H9 (cell line): Measurements from ENCODE around the gene PPARG. TPM values are rescaled to one million over a fixed set of nuclear protein-coding genes. Genes with fewer than 3 reads are reported as not detected.

Source experiments
- DNase-seq: peaks from one replicate; pipeline ENCODE4 v3.0.0-alpha.2; 2017
- H2AFZ ChIP-seq: one replicate; pipeline ENCODE4 v1.6.1; 2013; ENCODE audit warnings: mild to moderate bottlenecking, low read length, control low read depth, moderate library complexity
- H2AK5ac ChIP-seq: 2 replicates; pipeline ENCODE4 v1.6.1; 2013; ENCODE audit warnings: low read length, control low read depth, mixed read lengths; ENCODE audit not compliant: insufficient read length
- H2BK120ac ChIP-seq: one replicate; pipeline ENCODE4 v1.6.1; 2013; ENCODE audit warnings: low read depth, mild to moderate bottlenecking, low read length, control low read depth, inconsistent platforms; ENCODE audit not compliant: poor library complexity, severe bottlenecking
- H2BK12ac ChIP-seq: 2 replicates; pipeline ENCODE4 v1.6.1; 2013; ENCODE audit warnings: low read length, control low read depth, mixed read lengths, low read depth; ENCODE audit not compliant: insufficient read length
- H2BK15ac ChIP-seq: 2 replicates; pipeline ENCODE4 v1.6.1; 2013; ENCODE audit warnings: low read depth, low read length, control low read depth
- H2BK20ac ChIP-seq: one replicate; pipeline ENCODE4 v1.6.1; 2013; ENCODE audit warnings: low read depth, mild to moderate bottlenecking, low read length, control low read depth, inconsistent platforms; ENCODE audit not compliant: poor library complexity, severe bottlenecking
- H2BK5ac ChIP-seq: 2 replicates; pipeline ENCODE4 v1.6.1; 2013; ENCODE audit warnings: low read length, control low read depth, mixed read lengths; ENCODE audit not compliant: insufficient read length
- H3K14ac ChIP-seq: 2 replicates; pipeline ENCODE4 v1.6.1; 2013; ENCODE audit warnings: low read length, control low read depth; ENCODE audit not compliant: insufficient read depth
- H3K18ac ChIP-seq: 2 replicates; pipeline ENCODE4 v1.6.1; 2013; ENCODE audit warnings: low read depth, mild to moderate bottlenecking, mixed read lengths, low read length, control low read depth; ENCODE audit not compliant: insufficient read length
- H3K23ac ChIP-seq: 2 replicates; pipeline ENCODE4 v1.6.1; 2013; ENCODE audit warnings: low read length, control low read depth, mixed read lengths, low read depth; ENCODE audit not compliant: insufficient read length
- H3K23me2 ChIP-seq: 2 replicates; pipeline ENCODE4 v1.6.1; 2013; ENCODE audit warnings: low read depth, mild to moderate bottlenecking, mixed read lengths, low read length, control low read depth; ENCODE audit not compliant: insufficient read length, poor library complexity, severe bottlenecking
- H3K27ac ChIP-seq: 2 replicates; pipeline ENCODE4 v1.5.1; 2013; ENCODE audit warnings: low read length, control low read depth, mixed read lengths, low read depth; ENCODE audit not compliant: insufficient read length
- H3K27me3 ChIP-seq: 2 replicates; pipeline ENCODE4 v1.6.1; 2013; ENCODE audit warnings: low read length, control low read depth, inconsistent platforms; ENCODE audit not compliant: insufficient read depth
- H3K4ac ChIP-seq: 2 replicates; pipeline ENCODE4 v1.6.1; 2013; ENCODE audit warnings: low read depth, mild to moderate bottlenecking, control low read depth, inconsistent platforms, low read length, moderate library complexity
- H3K4me1 ChIP-seq: 2 replicates; pipeline ENCODE4 v1.6.1; 2013; ENCODE audit warnings: low read length, control low read depth, inconsistent platforms; ENCODE audit not compliant: insufficient read depth
- H3K4me2 ChIP-seq: 2 replicates; pipeline ENCODE4 v1.6.1; 2013; ENCODE audit warnings: low read length, control low read depth, mixed read lengths; ENCODE audit not compliant: insufficient read length, insufficient read depth
- H3K56ac ChIP-seq: 2 replicates; pipeline ENCODE4 v1.6.1; 2013; ENCODE audit warnings: low read depth, mild to moderate bottlenecking, mixed read lengths, low read length, control low read depth; ENCODE audit not compliant: insufficient read length
- H3K79me1 ChIP-seq: 2 replicates; pipeline ENCODE4 v1.6.1; 2013; ENCODE audit warnings: low read depth, mild to moderate bottlenecking, moderate library complexity, low read length, control low read depth, inconsistent platforms; ENCODE audit not compliant: insufficient read depth, poor library complexity, severe bottlenecking
- H3K79me2 ChIP-seq: 2 replicates; pipeline ENCODE4 v1.6.1; 2013; ENCODE audit warnings: low read length, control low read depth, inconsistent platforms; ENCODE audit not compliant: insufficient read depth
- H3K9ac ChIP-seq: 2 replicates; pipeline ENCODE4 v1.6.1; 2013; ENCODE audit warnings: low read length, control low read depth, mixed read lengths; ENCODE audit not compliant: insufficient read length; ENCODE audit errors: extremely low read depth
- H3K9me3 ChIP-seq: one replicate; pipeline ENCODE4 v1.6.1; 2013; ENCODE audit warnings: low read depth, low read length, inconsistent platforms; ENCODE audit not compliant: control insufficient read depth
- H3T11ph ChIP-seq: one replicate; pipeline ENCODE4 v1.6.1; 2013; ENCODE audit warnings: mild to moderate bottlenecking, low read length, control low read depth, inconsistent platforms
- H4K20me1 ChIP-seq: one replicate; pipeline ENCODE4 v1.6.1; 2013; ENCODE audit not compliant: control insufficient read depth, insufficient read length, insufficient read depth
- H4K5ac ChIP-seq: 2 replicates; pipeline ENCODE4 v1.6.1; 2013; ENCODE audit warnings: low read depth, mild to moderate bottlenecking, mixed read lengths, low read length, control low read depth; ENCODE audit not compliant: insufficient read length
- H4K8ac ChIP-seq: replicated peaks from 2 replicates; pipeline ENCODE4 v1.6.1; 2013; ENCODE audit warnings: low read length, control low read depth, mixed read lengths, low read depth; ENCODE audit not compliant: insufficient read length
- H4K91ac ChIP-seq: 2 replicates; pipeline ENCODE4 v1.6.1; 2013; ENCODE audit warnings: low read depth, mild to moderate bottlenecking, moderate library complexity, mixed read lengths, low read length, control low read depth; ENCODE audit not compliant: insufficient read length
- H3K27ac Mint-ChIP-seq, 3 experiments: 2 replicates in 2 of 3; 3 replicates in 1 of 3; pipeline ENCODE4 v1.8.0; 2020 to 2021; ENCODE audit warnings: mixed read lengths in 3 of 3, mild to moderate bottlenecking in 1 of 3, moderate library complexity in 1 of 3
- H3K27me3 Mint-ChIP-seq: 2 replicates; pipeline ENCODE4 v1.8.0; 2021; ENCODE audit warnings: low read depth, mild to moderate bottlenecking, moderate library complexity, mixed read lengths
- H3K36me3 Mint-ChIP-seq, 3 experiments: 2 replicates in 2 of 3; 3 replicates in 1 of 3; pipeline ENCODE4 v1.8.0; 2020 to 2021; ENCODE audit warnings: low read depth in 3 of 3, mixed read lengths in 3 of 3; ENCODE audit not compliant: insufficient read depth in 1 of 3
- H3K4me1 Mint-ChIP-seq, 2 experiments: 2 replicates each; pipeline ENCODE4 v1.8.0; 2020; ENCODE audit warnings: mixed read lengths in 2 of 2
- H3K4me3 Mint-ChIP-seq, 2 experiments: 2 replicates in 1 of 2; 3 replicates in 1 of 2; pipeline ENCODE4 v1.8.0; 2020 to 2021; ENCODE audit warnings: mild to moderate bottlenecking in 2 of 2, mixed read lengths in 2 of 2, moderate library complexity in 1 of 2
- H3K9me3 Mint-ChIP-seq, 2 experiments: 2 replicates in 1 of 2; 3 replicates in 1 of 2; pipeline ENCODE4 v1.8.0; 2020; ENCODE audit warnings: mild to moderate bottlenecking in 2 of 2, mixed read lengths in 2 of 2, moderate library complexity in 1 of 2
- WGBS: extraction: QIAGEN DNeasy Blood & Tissue Kit; methylation state at CpG from one replicate; pipeline ENCODE4 v1.1.7; 2013; ENCODE audit warnings: missing lambda C conversion rate, low lambda C conversion rate, mixed read lengths; ENCODE audit not compliant: insufficient read length; ENCODE audit errors: extremely low coverage; 5-methylcytosine and 5-hydroxymethylcytosine counted together
- total RNA-seq: library from RNA; stranded (reverse); gene quantifications from 2 replicates; pipeline ENCODE4 v1.2.1, GENCODE V29; 2021
- TF ChIP-seq, protein P1 (sequence below): fragments of 200-600 bp; sonication (generic); conservative IDR thresholded peaks from 3 replicates; pipeline ENCODE4 v1.8.0; 2021; ENCODE audit warnings: antibody characterized with exemption, mild to moderate bottlenecking

The PPARG gene
- total RNA-seq, 1 experiment from 2014 or later: 0.42 TPM

DNA sequence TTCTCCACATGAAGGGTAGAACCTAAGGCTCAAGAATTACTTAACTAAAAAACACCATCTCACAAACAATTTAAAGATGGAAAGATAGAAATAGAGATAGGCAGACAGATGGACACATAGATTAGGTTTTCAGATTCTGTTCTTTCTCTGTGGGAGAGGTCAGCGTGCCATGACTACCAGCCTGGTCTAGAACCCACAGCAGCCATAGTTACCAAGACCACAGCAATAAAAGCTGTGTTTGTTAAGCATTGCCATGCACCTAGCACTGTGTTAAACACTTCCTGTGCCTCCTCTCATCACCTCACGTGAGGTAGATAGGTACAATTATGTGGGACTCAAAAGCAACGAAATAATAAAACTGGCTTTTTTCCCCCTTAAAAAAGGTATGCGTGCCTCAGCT is 112.3 kb downstream of the PPARG start:
- TF ChIP-seq, protein P1, sequence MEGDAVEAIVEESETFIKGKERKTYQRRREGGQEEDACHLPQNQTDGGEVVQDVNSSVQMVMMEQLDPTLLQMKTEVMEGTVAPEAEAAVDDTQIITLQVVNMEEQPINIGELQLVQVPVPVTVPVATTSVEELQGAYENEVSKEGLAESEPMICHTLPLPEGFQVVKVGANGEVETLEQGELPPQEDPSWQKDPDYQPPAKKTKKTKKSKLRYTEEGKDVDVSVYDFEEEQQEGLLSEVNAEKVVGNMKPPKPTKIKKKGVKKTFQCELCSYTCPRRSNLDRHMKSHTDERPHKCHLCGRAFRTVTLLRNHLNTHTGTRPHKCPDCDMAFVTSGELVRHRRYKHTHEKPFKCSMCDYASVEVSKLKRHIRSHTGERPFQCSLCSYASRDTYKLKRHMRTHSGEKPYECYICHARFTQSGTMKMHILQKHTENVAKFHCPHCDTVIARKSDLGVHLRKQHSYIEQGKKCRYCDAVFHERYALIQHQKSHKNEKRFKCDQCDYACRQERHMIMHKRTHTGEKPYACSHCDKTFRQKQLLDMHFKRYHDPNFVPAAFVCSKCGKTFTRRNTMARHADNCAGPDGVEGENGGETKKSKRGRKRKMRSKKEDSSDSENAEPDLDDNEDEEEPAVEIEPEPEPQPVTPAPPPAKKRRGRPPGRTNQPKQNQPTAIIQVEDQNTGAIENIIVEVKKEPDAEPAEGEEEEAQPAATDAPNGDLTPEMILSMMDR: no peak
- no peaks in the 10 kb centered on the region for H3K9me3 Mint-ChIP-seq
- no peak overlapping the region for H2BK20ac ChIP-seq
- no peak overlapping the region for H2BK12ac ChIP-seq
- H3K56ac ChIP-seq: no peak overlapping the region
- peaks cover 11% of the 10 kb centered on the region for H3K27me3 Mint-ChIP-seq
- H2BK120ac ChIP-seq: no peak overlapping the region
- H3K79me1 ChIP-seq: no peaks in the 10 kb centered on the region
- WGBS: no CpG with 5 or more reads among the region's 4 CpGs
- H4K8ac ChIP-seq: no peak overlapping the region
- H3K18ac ChIP-seq: no peak overlapping the region
- H3K4me1 Mint-ChIP-seq: no peaks in the 10 kb centered on the region
- no peak overlapping the region for H3T11ph ChIP-seq
- H3K4me2 ChIP-seq: no peak overlapping the region
- no peaks in the 10 kb centered on the region for H3K79me2 ChIP-seq
- no peak overlapping the region for H3K4ac ChIP-seq
- H4K20me1 ChIP-seq: no peaks in the 10 kb centered on the region
- H3K27ac ChIP-seq: no peak overlapping the region
- no peaks in the 10 kb centered on the region for H3K36me3 Mint-ChIP-seq
- H2AK5ac ChIP-seq: no peak overlapping the region
- no peak overlapping the region for H3K9ac ChIP-seq
- no peak overlapping the region for H2BK15ac ChIP-seq
- no peaks in the 10 kb centered on the region for H3K23me2 ChIP-seq
- no peak overlapping the region for H2BK5ac ChIP-seq
- H3K27ac Mint-ChIP-seq: no peak overlapping the region
- H3K4me1 ChIP-seq: no peaks in the 10 kb centered on the region
- no peak overlapping the region for H4K5ac ChIP-seq
- H3K14ac ChIP-seq: no peak overlapping the region
- H3K9me3 ChIP-seq: no peaks in the 10 kb centered on the region
- H4K91ac ChIP-seq: no peak overlapping the region
- no peak overlapping the region for H3K23ac ChIP-seq
- H2AFZ ChIP-seq: no peak overlapping the region
- DNase-seq: no peak
- H3K27me3 ChIP-seq: no peaks in the 10 kb centered on the region
- H3K4me3 Mint-ChIP-seq: no peak overlapping the region
